Calu3 (cell line): Measurements from ENCODE around the gene NFATC1. TPM values are rescaled to one million over a fixed set of nuclear protein-coding genes. Genes with fewer than 3 reads are reported as not detected.

Experiments used
- BruUV-seq: library from RNA; stranded (reverse); fragments of 400-500 nt; replicated peaks from 2 replicates; lab custom pipeline; 2021; lab: Mats Ljungman, UMichigan
- CTCF ChIA-PET: fragments of 300-600 bp; sonication (Branson Sonifier 250); formaldehyde crosslinking; loops from one replicate; lab custom pipeline; 2022; ENCODE audit warnings: antibody characterized with exemption; lab: Charles Lee
- DNase-seq: peaks from one replicate; pipeline ENCODE4 v3.0.0; 2022
- H3K27ac Mint-ChIP-seq: one replicate; pipeline ENCODE4 v1.8.0; 2022; ENCODE audit warnings: mixed read lengths; ENCODE audit not compliant: unreplicated experiment
- H3K27me3 Mint-ChIP-seq: one replicate; pipeline ENCODE4 v1.8.0; 2022; ENCODE audit warnings: mixed read lengths; ENCODE audit not compliant: unreplicated experiment
- H3K36me3 Mint-ChIP-seq: one replicate; pipeline ENCODE4 v1.8.0; 2022; ENCODE audit warnings: mild to moderate bottlenecking, moderate library complexity, mixed read lengths; ENCODE audit not compliant: insufficient read depth, unreplicated experiment
- H3K4me1 Mint-ChIP-seq: one replicate; pipeline ENCODE4 v1.8.0; 2022; ENCODE audit warnings: mild to moderate bottlenecking, low read depth, mixed read lengths; ENCODE audit not compliant: unreplicated experiment
- H3K4me3 Mint-ChIP-seq: one replicate; pipeline ENCODE4 v1.8.0; 2022; ENCODE audit warnings: mild to moderate bottlenecking, low read depth, moderate library complexity, mixed read lengths; ENCODE audit not compliant: unreplicated experiment
- H3K9me3 Mint-ChIP-seq: one replicate; pipeline ENCODE4 v1.8.0; 2022; ENCODE audit warnings: low read depth, mixed read lengths; ENCODE audit not compliant: unreplicated experiment
- intact Hi-C: fragments of 100-400 bp; cut with micrococcal nuclease; formaldehyde crosslinking; loops from one replicate; pipeline ENCODE4 v1.10.0; 2022; ENCODE audit not compliant: unreplicated experiment
- total RNA-seq: library from RNA; stranded (reverse); gene quantifications from 2 replicates; pipeline ENCODE4 v1.2.3, GENCODE V29; 2022
- TF ChIP-seq, protein P1 (sequence below): fragments of 200-600 bp; IDR thresholded peaks from one replicate; pipeline ENCODE4 v1.8.0; 2022; ENCODE audit warnings: antibody characterized with exemption; ENCODE audit not compliant: unreplicated experiment

NFATC1 gene
- total RNA-seq, 1 experiment from 2014 or later, result 5.9 TPM

DNA sequence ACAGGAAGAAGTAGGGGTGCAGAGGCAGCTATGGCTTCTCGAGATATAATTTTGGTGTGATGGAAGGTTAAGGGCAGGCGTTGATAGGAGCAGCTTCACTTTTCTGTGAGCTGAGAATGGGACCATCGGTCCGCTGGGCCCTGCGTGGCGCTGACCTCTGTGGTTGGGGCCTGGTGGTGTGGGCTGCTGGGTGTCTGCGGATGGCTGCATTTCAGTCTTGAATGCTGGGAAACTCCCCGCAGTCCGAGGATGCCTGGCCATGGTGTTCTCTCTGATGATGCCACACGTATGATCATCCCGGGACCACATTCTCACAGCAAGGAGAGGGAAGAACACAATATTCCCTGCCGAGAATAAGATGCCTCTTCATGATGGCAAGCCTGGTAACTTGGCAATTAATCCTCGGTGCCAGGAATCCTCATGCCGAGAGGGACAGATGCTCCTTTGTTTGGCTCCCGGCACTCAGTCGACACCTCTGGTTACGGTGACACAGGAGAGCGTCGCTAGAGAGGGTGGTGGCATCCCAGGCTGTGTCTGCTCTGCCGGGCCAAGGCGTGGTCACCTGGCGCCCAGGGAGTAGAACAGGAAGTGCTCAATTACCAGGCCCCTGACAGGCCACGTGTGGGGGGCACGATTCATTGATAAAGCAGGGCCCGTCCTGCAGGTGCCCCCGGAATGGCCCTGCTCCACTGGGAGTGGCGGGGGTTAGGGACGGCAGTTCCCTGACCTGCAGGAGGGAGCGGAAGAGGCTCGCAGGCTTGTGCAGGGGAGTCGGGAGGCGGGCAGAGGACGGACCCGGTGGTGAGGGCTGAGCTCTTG is 164.5 kb downstream of the NFATC1 start:
- BruUV-seq, result no TSS peak
- TF ChIP-seq, protein P1, sequence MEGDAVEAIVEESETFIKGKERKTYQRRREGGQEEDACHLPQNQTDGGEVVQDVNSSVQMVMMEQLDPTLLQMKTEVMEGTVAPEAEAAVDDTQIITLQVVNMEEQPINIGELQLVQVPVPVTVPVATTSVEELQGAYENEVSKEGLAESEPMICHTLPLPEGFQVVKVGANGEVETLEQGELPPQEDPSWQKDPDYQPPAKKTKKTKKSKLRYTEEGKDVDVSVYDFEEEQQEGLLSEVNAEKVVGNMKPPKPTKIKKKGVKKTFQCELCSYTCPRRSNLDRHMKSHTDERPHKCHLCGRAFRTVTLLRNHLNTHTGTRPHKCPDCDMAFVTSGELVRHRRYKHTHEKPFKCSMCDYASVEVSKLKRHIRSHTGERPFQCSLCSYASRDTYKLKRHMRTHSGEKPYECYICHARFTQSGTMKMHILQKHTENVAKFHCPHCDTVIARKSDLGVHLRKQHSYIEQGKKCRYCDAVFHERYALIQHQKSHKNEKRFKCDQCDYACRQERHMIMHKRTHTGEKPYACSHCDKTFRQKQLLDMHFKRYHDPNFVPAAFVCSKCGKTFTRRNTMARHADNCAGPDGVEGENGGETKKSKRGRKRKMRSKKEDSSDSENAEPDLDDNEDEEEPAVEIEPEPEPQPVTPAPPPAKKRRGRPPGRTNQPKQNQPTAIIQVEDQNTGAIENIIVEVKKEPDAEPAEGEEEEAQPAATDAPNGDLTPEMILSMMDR, result no peak
- CTCF ChIA-PET, result no interaction called here
- no peak overlapping the region for H3K27ac Mint-ChIP-seq
- H3K36me3 Mint-ChIP-seq, result no peaks in the 10 kb centered on the region
- H3K4me3 Mint-ChIP-seq, result no peak overlapping the region
- no peak for DNase-seq
- H3K9me3 Mint-ChIP-seq, result no peaks in the 10 kb centered on the region
- intact Hi-C loops, result no loop called here
- no peaks in the 10 kb centered on the region for H3K4me1 Mint-ChIP-seq
- no peaks in the 10 kb centered on the region for H3K27me3 Mint-ChIP-seq

DNA sequence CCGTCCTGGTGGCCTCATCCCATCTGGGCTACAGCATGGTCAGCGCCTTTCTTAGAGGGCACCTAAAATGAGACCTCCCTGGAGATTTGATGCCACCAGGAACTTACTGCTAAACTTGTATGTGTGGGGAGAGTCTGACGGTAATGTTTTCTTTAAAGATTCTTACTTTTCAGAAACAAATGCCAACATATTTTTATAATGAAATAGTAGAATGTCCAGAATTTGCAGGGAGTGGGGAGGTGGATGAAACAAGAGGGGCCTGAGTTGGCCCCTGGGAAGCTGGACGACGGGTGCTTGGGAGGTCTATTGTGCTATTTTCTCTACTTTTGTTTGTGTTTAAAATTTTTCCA is 165.1 kb downstream of the NFATC1 start:
- H3K27ac Mint-ChIP-seq, result no peak overlapping the region
- CTCF ChIA-PET, result no interaction called here
- no TSS peak for BruUV-seq

DNA sequence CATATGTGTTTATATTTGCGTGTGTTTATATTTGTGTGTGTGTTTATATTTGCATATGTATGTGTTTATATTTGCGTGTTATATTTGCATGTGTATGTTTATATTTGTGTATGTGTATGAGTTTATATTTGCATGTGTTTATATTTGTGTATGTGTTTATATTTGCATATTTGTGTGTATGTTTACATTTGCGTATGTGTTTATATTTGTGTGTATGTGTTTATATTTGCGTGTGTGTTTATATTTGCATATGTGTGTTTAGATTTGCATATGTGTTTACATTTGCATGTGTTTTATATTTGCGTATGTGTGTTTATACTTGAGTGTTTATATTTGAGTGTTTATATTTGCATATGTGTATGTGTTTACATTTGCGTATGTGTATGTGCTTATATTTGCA is 168.2 kb downstream of the NFATC1 start:
- no peak for DNase-seq
- Mint-ChIP-seq H3K27me3 (peaks cover 6% of the 10 kb centered on the region), H3K27ac (no peak overlapping the region), H3K36me3 (no peaks in the 10 kb centered on the region), H3K9me3 (no peaks in the 10 kb centered on the region), H3K4me1 (no peaks in the 10 kb centered on the region), H3K4me3 (no peak overlapping the region)
- CTCF ChIA-PET, result no interaction called here
- TF ChIP-seq, protein P1, result no peak
- intact Hi-C loops, result no loop called here
- BruUV-seq, result no TSS peak

More for the DNA sequence above, 165.1 kb downstream of the NFATC1 start:
- Mint-ChIP-seq H3K36me3 (no peaks in the 10 kb centered on the region), H3K4me1 (no peaks in the 10 kb centered on the region), H3K9me3 (no peaks in the 10 kb centered on the region), H3K4me3 (no peak overlapping the region), H3K27me3 (no peaks in the 10 kb centered on the region)
- DNase-seq, result no peak
- TF ChIP-seq, protein P1, result no peak
- intact Hi-C loops, result no loop called here

DNA sequence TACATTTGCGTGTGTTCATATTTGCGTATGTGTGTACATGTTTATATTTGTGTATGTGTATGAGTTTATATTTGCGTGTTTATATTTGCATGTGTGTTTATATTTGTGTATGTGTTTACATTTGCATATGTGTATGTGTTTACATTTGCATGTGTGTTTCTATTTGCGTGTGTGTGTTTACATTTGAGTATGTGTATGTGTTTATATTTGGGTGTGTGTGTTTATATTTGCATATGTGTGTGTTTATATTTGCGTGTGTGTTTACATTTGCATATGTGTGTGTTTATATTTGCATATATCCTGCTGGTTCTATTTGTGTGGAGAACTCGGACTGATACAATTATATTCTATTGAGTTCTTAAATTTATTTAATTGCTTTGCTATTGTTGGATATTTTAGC is 168.7 kb downstream of the NFATC1 start:
- H3K4me3 Mint-ChIP-seq, result no peak overlapping the region
- H3K27me3 Mint-ChIP-seq, result peaks cover 11% of the 10 kb centered on the region
- no peaks in the 10 kb centered on the region for H3K36me3 Mint-ChIP-seq
- BruUV-seq, result no TSS peak
- CTCF ChIA-PET, result no interaction called here
- DNase-seq, result no peak
- TF ChIP-seq, protein P1, result no peak
- H3K9me3 Mint-ChIP-seq, result no peaks in the 10 kb centered on the region
- peaks cover 3% of the 10 kb centered on the region for H3K4me1 Mint-ChIP-seq
- H3K27ac Mint-ChIP-seq, result no peak overlapping the region
- intact Hi-C loops, result no loop called here
